HG03196 (cell line): Measurements from ENCODE around the gene MYH11.
"Not testable (repeated sequence)": the region's sequence is repeated elsewhere in the genome, so short reads cannot be mapped to it uniquely, and the experiment has no call there.

Source experiments
- ATAC-seq: cut with Tn5 transposase; IDR thresholded peaks from one replicate; pipeline ENCODE4 v1.9.1; 2021; ENCODE audit not compliant: unreplicated experiment

The MYH11 gene

GRCh38 chr16:15879255-15879811 lies 22.5 kb upstream of the MYH11 start:
- no peak for ATAC-seq

GRCh38 chr16:15876503-15876902 lies 19.7 kb upstream of the MYH11 start:
- ATAC-seq = no peak

- ATAC-seq = no peak
Measured at GRCh38 chr16:15874745-15875314, 18.0 kb upstream of the MYH11 start.

DNA sequence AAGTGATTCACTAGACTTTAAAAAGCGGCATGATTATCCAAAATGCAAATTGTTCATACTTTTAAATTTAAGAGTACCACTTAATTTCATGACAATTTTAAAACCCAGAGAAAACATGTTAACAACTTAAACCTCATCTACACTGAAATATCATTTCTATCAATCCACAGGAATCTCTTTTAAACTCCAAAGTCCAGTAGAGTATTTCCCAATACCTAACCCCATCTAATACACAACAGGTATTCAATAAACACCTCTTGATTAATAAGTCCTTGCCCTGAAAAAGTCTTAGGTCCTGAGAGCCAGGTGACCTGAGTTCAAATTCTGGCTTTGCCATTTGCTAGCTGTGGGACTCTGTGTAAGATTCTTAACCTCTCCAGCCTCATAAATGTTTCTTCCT lies 16.9 kb upstream of the MYH11 start:
- ATAC-seq = no peak

- no peak for ATAC-seq
Measured at GRCh38 chr16:15873301-15873700, 16.5 kb upstream of the MYH11 start.

DNA sequence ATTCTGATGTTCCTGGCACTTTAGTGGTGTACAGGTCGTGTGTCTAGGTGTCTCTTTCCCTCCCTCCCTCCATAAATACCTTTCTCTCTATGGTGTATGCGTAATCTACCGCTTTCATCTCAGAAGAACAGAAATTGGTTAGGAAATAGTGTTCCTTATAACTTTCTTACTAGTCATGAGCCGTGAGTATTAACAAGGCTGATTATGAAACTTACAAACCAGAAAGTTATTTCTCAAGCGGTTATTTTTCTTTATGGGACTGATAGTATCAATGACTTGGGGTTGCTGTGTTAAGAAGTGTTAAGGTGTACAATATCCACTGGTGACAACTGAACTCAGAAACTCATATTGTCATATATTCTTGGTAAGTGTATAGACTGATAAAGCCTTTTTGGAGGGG lies 13.2 kb upstream of the MYH11 start:
- ATAC-seq = no peak

DNA sequence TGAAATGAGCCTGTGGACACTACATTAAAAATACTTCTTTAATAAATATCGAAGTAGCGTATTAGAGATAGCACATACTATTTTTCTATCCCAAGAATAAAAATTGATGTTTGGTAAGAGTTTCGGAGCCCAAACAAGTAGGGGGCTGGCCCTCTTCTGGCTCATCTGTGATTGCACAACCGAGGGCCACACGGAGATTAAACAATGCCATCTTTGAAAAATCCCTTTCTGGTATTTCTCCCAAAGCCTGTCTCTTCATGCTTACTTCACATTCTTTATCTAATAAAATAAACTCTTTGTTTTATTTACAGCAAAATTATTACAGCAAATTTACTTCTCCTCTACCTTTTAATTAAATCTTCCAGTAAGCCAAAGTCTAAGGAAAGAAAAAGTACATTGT lies 9.6 kb upstream of the MYH11 start:
- no peak for ATAC-seq

- ATAC-seq = no peak
Measured at GRCh38 chr16:15865742-15866141, 8.9 kb upstream of the MYH11 start.

DNA sequence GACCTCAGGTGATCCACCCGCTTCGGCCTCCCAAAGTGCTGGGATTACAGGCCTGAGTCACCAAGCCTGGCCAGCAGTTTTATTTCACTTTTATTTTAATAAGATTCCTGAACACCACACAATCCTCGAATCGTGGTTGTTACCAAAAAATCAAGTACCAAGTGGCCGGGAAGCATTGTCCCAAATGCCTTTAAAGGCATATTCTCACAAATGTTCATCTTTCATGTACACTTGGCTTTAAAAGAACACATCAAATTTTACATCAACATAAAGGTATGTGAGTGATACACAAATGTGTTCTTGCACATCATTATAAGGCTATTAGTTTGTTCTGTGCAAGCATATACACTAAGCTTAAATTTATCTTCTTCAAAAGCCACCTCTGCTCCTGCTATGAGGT lies 8.1 kb upstream of the MYH11 start:
- ATAC-seq = no peak

DNA sequence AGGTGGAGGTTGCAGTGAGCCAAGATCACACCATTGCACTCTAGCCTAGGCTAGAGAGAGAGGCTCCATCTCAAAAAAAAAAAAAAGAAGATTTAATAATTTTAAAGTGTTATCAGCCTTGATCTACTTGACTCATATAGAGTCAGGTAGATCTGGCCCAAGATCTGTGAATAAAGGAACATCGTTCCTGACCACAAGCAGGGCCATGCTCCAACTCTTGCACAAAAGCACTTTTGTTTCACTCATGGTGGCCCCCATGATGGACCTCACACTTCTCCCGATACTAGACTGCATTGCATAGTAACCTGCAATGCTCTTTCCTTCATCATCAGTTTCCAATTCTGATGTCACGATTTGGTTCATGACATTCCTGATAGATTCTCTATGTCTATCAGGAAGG lies 5.2 kb upstream of the MYH11 start:
- ATAC-seq = no peak

DNA sequence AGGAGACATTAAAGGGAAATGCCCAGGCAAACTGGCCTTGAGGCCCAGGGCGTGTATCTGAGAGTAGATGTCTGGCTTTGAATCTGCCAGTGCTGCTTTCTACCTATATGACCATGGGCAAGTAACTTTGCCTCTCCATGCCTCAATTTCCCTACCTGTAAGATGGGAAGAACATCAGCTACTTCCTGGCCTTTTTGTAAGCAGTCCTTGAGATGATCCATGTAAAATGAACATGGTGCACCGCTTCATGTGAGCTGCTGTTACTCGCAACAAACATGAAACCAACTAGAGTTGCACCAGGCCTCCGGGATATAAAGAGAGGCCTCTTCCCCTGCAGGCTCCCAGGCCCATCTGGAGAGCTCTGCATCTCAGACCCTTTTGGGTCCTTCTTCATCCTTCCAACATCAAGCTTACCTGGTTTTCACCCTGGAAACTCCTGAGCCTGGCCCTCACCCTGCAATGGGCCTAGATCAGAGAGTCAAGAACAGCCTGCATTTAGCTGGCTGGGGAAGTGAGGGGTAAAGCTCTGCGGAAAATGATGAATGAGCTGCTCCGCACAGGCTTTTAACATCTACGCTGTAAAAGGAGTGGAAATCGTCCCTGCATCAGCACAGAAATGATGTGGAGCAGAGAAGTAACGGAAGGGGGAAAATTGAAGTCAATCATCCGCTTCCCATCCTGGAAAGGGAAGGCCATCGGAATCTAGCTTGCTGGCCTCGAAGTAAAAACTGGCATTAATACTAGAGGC lies 2.3 kb upstream of the MYH11 start:
- no peak for ATAC-seq

DNA sequence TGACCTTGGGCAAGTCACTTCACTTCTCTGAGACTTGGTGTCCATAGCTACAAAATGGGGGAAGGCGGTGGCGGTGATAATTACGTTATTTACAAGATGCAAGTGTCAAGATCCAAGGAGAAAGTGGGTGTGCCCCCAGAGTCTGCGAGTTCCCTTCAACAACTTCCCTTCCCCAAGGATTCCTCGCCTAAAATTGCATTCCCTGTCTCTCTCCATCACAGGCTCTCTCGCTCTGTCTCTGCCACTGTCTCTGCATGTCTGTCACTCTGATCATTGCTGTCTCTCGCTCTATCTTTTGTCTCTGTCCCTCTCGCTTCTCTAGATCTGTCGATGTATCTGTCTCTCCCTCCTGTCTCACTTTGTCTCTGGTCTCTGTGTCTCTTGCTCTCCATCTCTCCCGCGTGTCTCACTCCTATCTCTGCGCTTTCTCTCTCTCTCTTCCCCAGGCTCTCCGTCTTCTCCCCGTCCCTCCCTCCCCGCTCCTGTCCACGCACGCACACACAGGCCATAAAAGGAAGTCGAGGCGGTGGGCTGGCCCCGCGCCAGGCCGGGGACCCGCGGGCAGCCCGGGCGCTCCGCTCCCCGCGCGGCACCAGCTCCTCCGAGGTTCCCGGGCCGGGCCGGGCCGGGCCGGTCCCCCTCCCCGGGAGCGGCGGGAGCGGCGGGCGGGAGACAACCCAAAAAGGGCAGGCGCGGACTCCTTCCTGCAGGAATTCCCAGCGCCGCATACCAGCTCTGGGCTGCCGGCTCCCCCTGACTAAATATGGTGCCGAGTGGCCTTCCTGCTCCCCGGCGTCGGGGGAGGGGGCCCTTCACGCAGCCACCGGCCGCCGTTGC lies 1.1 kb upstream of the MYH11 start:
- no peak for ATAC-seq

- ATAC-seq = no peak
Measured at GRCh38 chr16:15856182-15856581, 646 bp downstream of the MYH11 start.

GRCh38 chr16:15855704-15856003 lies 1.2 kb downstream of the MYH11 start:
- ATAC-seq = peak; percentile 68

DNA sequence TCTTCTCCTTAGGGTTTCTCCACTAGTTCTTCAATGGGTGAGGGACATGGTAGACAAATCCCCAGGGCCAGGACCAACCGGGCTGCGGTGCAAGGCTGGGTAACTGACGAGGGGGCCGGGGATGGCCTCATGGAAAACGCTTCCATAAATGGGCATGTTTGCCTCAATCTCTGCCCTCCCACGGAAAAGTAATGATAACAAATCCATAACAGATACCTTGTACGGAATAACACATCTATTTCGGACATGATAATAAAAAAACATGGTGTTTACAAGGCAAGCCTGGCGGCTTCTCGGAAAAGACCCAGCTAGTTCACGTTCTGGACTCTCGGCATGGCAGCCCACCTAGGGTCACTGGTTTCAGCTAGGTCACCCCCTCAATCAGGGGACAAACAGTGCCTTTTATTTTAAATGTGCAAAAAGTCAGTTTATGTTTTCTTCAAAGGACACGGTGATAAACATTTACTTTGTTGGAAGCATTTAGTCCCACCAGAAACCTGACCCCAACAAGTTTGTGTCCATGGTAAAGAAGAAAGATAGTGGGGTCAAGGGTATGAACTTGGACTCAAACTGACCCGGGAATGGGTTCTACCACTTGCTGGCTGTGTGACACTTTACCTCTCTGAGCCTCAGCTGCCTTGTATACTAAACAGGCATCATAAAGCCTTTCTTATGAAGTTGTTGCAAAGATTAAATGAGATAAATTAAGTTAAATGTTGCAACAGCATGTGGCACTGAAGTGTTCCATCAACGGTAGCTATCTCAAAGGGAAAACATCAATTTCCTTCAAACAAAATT lies 1.7 kb downstream of the MYH11 start:
- peak; percentile 31 for ATAC-seq

GRCh38 chr16:15854061-15854460 lies 2.8 kb downstream of the MYH11 start:
- no peak for ATAC-seq

DNA sequence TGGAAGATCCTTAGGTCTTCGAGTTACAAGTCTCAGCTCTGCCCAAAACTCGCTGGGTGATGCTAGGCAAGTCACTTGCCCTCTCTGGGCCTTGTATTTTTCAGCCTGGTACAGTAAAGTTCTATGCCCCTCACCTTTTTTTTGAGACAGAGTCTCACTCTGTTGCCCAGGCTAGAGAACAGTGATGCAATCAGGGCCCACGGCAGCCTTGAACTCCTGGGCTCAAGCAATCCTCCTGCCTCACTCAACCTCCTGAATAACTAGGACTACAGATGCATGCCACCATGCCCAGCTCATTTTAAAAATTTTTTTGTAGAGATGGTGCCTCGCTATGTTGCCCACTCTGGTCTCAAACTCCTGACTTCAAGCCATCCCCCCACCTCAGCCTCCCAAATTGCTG lies 3.8 kb downstream of the MYH11 start:
- ATAC-seq = no peak

DNA sequence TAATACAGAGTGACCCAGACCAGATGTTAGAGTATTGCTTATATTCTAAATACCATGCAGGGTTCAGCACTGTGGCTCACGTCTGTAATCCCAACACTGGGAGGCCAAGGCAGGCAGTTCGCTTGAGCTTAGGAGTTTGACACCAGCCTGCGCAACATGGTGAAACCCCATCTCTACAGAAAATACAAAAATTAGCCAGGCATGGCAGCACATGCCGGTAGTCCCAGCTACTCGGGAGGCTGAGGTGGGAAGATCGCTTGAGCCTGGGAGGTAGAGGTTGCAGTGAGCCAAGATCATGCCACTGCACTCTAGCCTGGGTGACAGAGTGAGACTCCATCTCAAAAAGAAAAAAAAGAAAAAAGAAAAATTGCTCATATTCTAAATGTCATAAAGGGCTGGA lies 6.3 kb downstream of the MYH11 start:
- ATAC-seq = not testable (repeated sequence)

- ATAC-seq = no peak
Measured at GRCh38 chr16:15849209-15849981, 7.4 kb downstream of the MYH11 start.

DNA sequence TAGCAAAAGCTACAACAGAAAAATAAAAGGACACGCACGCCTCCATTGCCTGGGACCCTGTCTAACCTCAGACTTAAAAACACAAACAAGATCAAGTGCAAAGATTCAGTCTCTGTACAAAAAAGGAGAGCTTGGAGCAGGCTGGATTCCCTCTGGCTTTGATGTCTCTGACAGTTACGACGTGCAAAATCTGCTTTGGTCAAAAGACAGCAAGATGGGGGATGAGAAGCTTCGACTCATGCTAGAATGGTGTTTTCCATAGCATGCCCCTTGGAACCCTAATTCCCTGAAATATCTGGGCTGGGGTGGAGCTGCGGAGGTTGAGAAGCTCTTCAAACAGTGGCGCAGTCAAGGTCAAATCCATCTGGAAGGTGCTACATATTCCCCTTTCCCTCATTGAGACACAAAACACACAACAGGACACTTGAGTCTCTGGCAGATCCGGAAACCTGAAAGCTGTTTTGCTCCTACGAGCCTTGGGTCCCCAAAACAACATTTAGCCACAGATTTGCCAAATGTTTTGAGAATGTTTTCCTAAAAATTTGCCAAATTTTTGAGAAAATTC lies 9.1 kb downstream of the MYH11 start:
- ATAC-seq = no peak
